Endometrium (tissue), 2 donors: ENCODE measurements around the gene PLA2R1.

Source experiments
- FAIRE-seq: peaks from 2 replicates; lab custom pipeline; 2012; peaks lifted over from hg19 to GRCh38; lab: Jason Lieb, UNC
- donor health status: control.
- donor health status: control.

Gene PLA2R1

GRCh38 chr2:159933727-159934049 lies 128.7 kb downstream of the PLA2R1 start:
- no peak for FAIRE-seq

- no peak for FAIRE-seq
Measured at GRCh38 chr2:159933040-159933726, 129.2 kb downstream of the PLA2R1 start.

DNA sequence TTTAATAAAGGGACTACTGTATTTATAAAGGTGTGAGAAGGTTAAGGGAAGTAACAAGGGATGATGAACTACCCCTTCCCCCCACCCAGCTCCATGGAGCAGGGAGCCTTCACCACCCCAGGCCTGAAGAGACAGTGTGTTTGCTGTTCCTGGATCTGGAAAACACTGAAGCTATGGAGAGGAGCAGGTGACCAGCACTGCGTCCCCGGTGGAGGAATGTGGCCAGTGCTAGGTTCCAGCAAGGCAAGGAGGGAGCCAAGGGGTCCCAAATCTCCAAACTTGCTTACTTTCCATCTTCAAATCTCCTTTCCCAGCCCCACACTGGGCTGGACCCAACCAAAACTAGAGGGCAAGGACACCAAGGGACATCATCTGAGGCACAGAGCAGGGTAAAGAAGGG lies 135.7 kb downstream of the PLA2R1 start:
- FAIRE-seq = no peak

DNA sequence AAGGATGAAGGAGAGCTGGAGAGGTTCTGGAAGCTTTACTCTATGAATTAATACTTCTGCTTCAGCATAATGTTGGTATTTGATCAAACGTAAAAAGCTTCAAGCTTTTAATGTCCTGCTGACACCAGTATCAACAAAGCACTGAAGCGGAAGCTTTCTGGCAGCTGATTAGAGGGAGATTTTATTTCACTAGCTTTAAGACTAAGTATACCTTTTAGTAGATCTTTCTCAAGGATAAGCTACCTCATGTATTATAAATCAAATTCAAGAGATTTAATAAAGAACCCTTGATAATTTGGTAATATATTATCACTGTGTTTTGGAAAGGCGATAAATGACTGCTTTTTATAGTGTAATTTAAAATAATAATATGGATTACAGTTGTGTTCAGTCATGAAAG lies 136.4 kb downstream of the PLA2R1 start:
- FAIRE-seq = no peak

DNA sequence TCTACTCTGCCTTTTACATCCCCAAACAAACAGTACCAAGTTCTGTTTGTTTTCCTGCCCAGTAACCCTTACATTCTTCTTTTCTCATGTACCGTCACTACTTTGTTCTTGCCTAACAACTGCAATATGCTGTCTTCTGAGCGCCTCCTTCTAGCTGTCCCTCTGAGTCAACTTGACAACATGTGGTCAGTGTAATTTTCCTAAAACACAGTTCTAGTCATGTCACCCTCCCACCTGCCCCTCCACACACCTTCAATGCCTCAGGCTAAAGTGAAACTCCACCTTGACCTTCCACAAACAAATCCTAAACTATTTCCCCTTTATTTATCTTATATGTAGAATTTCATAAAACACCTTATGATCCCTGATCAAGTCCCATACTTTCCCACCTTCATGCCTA lies 139.9 kb downstream of the PLA2R1 start:
- no peak for FAIRE-seq

DNA sequence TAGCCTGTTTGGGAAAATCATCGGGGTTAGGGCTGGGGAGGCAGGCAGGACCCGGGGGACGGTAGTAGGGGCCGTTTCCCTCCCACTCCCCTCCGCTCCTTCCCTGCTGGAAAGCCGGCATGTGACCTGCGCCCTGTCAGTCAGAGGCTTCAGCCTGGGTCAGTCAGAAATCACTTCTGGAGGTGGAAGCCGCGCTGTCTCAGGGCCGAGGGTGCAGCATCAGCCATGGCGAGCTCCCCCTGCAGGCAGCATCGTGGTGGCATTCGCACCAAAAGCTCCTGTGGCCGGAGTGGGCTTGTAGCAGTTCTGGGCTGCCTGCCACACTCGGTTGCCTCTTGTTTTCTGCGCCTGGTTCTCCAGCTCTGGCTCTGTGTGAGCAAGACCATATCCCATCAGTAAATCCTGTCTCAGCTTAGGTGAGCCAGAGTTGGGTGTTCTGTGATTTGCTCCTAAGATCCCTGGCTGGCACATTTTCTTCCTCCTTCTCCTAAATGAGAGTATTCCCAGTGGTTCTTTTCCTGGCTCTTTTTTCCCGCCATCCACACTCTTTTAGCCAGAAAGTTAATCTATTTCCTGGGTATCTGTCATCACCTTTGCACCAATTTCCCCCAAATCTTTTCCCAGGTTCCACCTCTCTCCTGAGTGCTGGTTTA lies 140.5 kb downstream of the PLA2R1 start:
- FAIRE-seq = no peak

DNA sequence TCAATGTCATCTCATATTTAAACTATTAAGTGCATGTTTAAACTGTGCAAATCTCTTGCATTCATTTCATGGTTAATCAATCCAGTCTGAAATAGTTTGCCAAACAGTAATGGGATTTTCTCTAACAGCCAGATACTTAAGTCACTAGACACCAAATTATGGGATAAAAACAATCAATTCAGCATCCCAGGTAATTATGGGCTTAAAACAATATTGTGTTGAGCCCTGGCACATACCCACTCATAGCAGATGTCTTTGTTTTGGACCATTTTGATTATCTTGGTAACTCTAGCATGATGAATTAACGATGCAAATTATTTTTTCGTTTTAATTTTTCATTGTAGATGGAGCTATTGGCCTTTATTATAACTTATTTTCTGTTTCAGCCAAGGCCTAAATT lies 145.9 kb downstream of the PLA2R1 start:
- no peak for FAIRE-seq

DNA sequence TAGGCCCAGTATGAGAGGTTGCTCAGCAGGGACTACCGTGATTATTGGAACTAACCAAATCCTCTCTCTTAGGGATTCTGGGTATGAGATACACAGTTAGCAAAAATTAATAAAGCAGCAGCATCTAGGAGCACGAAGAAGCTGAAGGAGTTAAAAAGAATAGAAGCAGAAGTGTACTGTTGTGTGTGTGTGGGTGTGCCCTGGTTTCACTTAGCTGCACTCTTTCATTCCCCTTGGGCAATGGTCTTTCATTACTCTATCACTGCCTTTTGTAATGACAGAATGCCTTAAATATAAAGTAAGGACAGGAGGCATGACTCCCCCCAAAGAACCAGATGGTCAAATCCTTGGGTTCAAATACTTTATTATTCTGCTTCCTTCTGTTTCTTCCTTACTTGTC lies 148.5 kb downstream of the PLA2R1 start:
- no peak for FAIRE-seq

DNA sequence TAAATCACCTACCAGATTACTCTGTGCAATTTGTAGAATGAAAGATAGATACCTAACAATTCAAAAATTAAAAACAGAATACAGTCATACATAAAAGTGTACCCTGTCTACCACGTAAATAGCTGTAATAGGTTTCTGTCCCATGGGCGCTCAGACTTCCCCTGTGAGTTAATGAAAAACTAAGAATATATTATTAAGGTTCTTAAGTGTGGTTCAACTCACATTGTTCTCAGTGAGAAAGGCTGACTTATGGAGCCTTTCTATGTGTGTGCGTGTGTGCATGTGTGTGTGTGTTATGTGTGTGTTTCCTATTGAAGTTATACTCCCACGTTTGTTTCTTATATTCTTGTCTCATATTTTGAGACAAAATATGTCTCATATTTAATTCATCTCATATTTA lies 149.8 kb downstream of the PLA2R1 start:
- no peak for FAIRE-seq

GRCh38 chr2:159910951-159911350 lies 151.5 kb downstream of the PLA2R1 start:
- no peak for FAIRE-seq

- FAIRE-seq = no peak
Measured at GRCh38 chr2:159908623-159909022, 153.8 kb downstream of the PLA2R1 start.

- FAIRE-seq = no peak
Measured at GRCh38 chr2:159907909-159908308, 154.5 kb downstream of the PLA2R1 start.

DNA sequence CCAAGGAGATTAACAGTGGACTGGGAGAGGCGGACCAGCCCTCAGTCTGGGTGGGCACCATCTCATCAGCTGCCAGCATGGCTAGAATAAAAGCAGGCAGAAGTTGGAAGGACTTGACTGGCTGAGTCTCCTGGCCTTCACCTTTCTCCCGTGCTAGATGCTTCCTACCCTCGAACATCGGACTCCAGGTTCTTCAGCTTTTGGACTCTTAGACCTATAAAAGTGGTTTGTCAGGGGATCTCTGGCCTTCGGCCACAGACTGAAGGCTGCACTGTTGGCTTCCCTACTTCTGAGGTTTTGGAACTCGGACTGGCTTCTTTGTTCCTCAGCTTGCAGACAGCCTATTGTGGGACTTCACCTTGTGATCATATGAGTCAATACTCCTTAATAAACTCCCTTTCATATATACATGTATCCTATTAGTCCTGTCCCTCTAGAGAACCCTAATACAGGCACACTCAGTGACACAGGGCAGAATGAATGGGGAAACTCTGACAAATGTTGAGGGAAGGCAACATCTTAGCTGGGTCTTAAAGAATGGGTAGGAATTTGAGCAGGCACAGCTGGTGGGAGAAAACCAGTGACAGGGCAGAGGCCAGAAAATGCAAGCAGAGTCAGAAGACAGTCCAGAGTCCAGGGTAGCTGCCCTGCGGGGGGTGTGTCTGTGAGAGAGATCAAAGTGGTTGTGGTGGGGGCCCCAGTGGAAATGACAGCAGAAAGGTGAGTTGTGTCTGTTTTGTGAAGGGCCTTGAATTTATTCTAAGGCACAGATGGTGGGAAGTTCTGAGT lies 156.3 kb downstream of the PLA2R1 start:
- no peak for FAIRE-seq

DNA sequence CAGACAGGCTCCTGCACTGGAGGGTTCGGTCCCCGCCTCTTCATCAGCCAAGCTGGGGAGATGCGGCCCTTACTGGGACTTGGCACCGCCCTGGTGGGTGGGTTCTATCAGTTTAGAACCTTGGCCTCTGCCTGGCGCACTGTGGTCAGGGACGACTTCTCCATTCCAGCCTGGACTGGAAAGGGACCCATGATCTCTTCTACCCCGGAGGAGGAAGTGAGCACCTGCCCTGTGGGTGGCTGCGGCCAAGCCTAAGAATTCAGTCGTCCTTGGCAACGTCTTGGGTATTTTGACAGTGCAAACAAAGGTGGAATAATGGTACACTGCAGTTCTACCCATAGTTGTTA lies 157.5 kb downstream of the PLA2R1 start:
- no peak for FAIRE-seq

DNA sequence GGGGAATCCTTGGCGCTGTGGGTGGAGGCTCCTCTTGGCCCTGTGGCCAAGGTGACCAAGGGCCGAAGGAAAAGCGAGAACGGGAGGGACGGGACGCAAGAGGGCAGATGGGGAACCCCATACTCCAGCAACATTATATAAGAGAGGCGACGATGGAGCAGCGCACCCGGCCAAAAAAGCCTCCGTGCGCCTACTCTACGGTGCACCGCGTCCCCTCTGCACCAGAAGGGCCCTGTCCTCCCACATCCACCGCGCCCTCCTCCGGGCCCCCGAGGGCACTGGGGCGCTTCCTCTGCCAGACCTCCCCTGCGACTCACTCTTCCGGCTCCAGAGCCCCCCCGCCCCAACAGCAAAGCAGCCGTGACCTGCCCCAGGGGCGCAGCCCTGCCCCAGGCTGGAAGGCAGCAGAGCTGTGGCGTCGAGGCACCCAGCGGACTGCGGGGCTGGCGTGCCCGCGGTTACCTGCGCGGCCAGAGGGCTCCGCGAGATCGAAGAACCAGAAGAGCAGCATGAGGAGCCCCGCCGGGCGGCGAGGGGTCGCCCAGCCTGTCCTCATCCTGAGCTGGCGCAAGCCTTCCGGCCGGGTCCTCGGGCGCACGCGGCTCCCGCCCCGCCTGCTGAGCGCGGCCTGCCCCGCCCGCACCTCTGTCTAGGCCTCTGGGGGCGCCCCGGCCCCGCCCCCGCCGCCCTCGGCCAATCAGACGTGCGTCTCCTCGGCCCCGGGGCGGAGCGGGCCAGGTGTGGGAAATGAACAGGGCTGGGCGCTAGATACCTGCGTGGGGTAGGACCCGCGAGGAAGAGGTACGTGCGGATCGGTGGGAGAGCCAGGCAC lies 158.1 kb downstream of the PLA2R1 start, which contains the start of gene LY75:
TSS of gene LY75 (minus strand) at position 630 of the 832 bp plus-strand sequence.
- FAIRE-seq = no peak

GRCh38 chr2:159903443-159904126 lies 158.8 kb downstream of the PLA2R1 start:
- no peak for FAIRE-seq

GRCh38 chr2:159902722-159903121 lies 159.7 kb downstream of the PLA2R1 start:
- no peak for FAIRE-seq

- FAIRE-seq = no peak
Measured at GRCh38 chr2:159900343-159900742, 162.1 kb downstream of the PLA2R1 start.

- no peak for FAIRE-seq
Measured at GRCh38 chr2:159898441-159898840, 164.0 kb downstream of the PLA2R1 start.

GRCh38 chr2:159897720-159898119 lies 164.7 kb downstream of the PLA2R1 start:
- FAIRE-seq = no peak

GRCh38 chr2:159897081-159897480 lies 165.3 kb downstream of the PLA2R1 start:
- no peak for FAIRE-seq
